T-helper 1 cell treated with Interleukin-12 subunit alpha and Interleukin-12 subunit beta and Interleukin-4 antibody, amounts not matched to agents 30 ng/mL and 1 ng/mL, for 36 hours (primary cell): ENCODE measurements around the gene CCKAR. TPM values are rescaled to one million over a fixed set of nuclear protein-coding genes. Genes with fewer than 3 reads are reported as not detected.
"Not testable (repeated sequence)": the region's sequence is repeated elsewhere in the genome, so short reads cannot be mapped to it uniquely, and the experiment has no call there.

Experiments used
- intact Hi-C: fragments of 100-400 bp; cut with micrococcal nuclease; formaldehyde crosslinking; loops from one replicate; pipeline ENCODE4 v1.15.1; 2024
- total RNA-seq: library from RNA; stranded (reverse); gene quantifications from 2 replicates; pipeline ENCODE4 v1.2.3, GENCODE V29; 2022

The CCKAR gene
- total RNA-seq = not detected in 2 replicates

- intact Hi-C loops = no loop called here
Measured at GRCh38 chr4:26490111-26490959, at the start of gene CCKAR. Gene CCKAR (minus strand): TSS chr4:26490484. CDS start chr4:26490267, 217 bp downstream.

- intact Hi-C loops = loop anchor here (2.0 kb wide), 1 partner anchor 479 kb away; no protein-coding TSS in a partner anchor
Measured at GRCh38 chr4:26533685-26534084, 43.4 kb upstream of the CCKAR start.

- intact Hi-C loops = no loop called here
Measured at GRCh38 chr4:26531491-26532116, 41.3 kb upstream of the CCKAR start.

GRCh38 chr4:26530099-26530498 is 39.8 kb upstream of the CCKAR start:
- intact Hi-C loops = no loop called here

GRCh38 chr4:26529479-26529878 is 39.2 kb upstream of the CCKAR start:
- intact Hi-C loops = no loop called here

- intact Hi-C loops = no loop called here
Measured at GRCh38 chr4:26525771-26526150, 35.5 kb upstream of the CCKAR start.

GRCh38 chr4:26525136-26525770 is 35.0 kb upstream of the CCKAR start:
- intact Hi-C loops = no loop called here

- intact Hi-C loops = no loop called here
Measured at GRCh38 chr4:26524011-26524410, 33.7 kb upstream of the CCKAR start.

- intact Hi-C loops = no loop called here
Measured at GRCh38 chr4:26522478-26522877, 32.2 kb upstream of the CCKAR start.

- intact Hi-C loops = no loop called here
Measured at GRCh38 chr4:26520728-26521450, 30.6 kb upstream of the CCKAR start.

GRCh38 chr4:26515936-26516335 is 25.7 kb upstream of the CCKAR start:
- intact Hi-C loops = no loop called here

- intact Hi-C loops = no loop called here
Measured at GRCh38 chr4:26510334-26510964, 20.2 kb upstream of the CCKAR start.

GRCh38 chr4:26509681-26510333 is 19.5 kb upstream of the CCKAR start:
- intact Hi-C loops = no loop called here

- intact Hi-C loops = no loop called here
Measured at GRCh38 chr4:26507286-26507685, 17.0 kb upstream of the CCKAR start.

GRCh38 chr4:26503844-26504243 is 13.6 kb upstream of the CCKAR start:
- intact Hi-C loops = no loop called here

GRCh38 chr4:26503427-26503826 is 13.1 kb upstream of the CCKAR start:
- intact Hi-C loops = no loop called here

- intact Hi-C loops = not testable (repeated sequence)
Measured at GRCh38 chr4:26500565-26500999, 10.3 kb upstream of the CCKAR start.

GRCh38 chr4:26496207-26496783 is 6.0 kb upstream of the CCKAR start:
- intact Hi-C loops = no loop called here

- intact Hi-C loops = no loop called here
Measured at GRCh38 chr4:26493461-26493860, 3.2 kb upstream of the CCKAR start.
